Adipose tissue (tissue), 3 donors: ENCODE data around the gene MYO19. TPM values are rescaled to one million over a fixed set of nuclear protein-coding genes. Genes with fewer than 3 reads are reported as not detected.
"Not testable (repeated sequence)": the region's sequence is repeated elsewhere in the genome, so short reads cannot be mapped to it uniquely, and the experiment has no call there.

Experiments used
- H3K27ac ChIP-seq: one replicate; pipeline ENCODE4 v1.5.1; 2013; ENCODE audit warnings: low read depth, low read length
- WGBS, 3 donors: extraction: QIAGEN DNeasy Blood & Tissue Kit; methylation state at CpG; one replicate each; pipeline ENCODE4 v1.1.7; 2013; 5-methylcytosine and 5-hydroxymethylcytosine counted together
- polyA plus RNA-seq, 3 donors: library from polyadenylated mRNA; stranded (reverse); fragments of 200-250 nt; gene quantifications; one replicate each; pipeline ENCODE4 v1.2.3, GENCODE V29; 2013
- donor health status: healthy with polysubstance abuse.
- donor health status: Bipolar disorder and iron deficiency.
- donor health status: healthy.

The MYO19 gene
- polyA plus RNA-seq, 3 donors = 16.5 to 18.6 (median 18.5) TPM

- WGBS, 3 donors = 85 to 91% (median 88%) methylated on average over 6 of the region's 6 CpGs
- no peak overlapping the region for H3K27ac ChIP-seq
Measured at GRCh38 chr17:36506249-36506826, 28.3 kb downstream of the MYO19 start.

- 94 to 98% (median 96%) methylated on average over 8 of the region's 8 CpGs for WGBS, 3 donors
Measured at GRCh38 chr17:36505171-36505570, 29.5 kb downstream of the MYO19 start.

DNA sequence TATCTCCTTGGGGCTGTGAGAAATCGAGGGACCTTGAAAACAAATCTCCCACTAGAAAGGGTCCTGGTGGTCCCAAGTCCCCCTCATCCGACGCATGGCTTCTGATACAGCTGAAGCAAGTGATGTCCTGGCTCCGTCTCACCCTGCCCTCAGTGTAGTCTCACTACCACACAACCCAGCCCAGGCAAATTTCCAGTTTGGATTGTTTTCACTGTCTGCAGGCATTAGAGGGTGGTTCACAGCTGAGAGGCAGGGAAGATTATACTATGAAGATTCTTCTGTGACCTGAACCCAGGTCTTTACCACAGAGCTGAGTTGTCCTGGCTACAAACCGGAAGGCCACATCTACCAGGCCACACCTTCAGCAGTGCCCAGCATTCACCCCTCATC, 30.5 kb downstream of the MYO19 start:
- WGBS, 3 donors = 96 to 98% (median 96%) methylated on average over 5 of the region's 5 CpGs
- H3K27ac ChIP-seq = no peak overlapping the region

More at GRCh38 chr17:36505171-36505570, 29.5 kb downstream of the MYO19 start:
- H3K27ac ChIP-seq = no peak overlapping the region

DNA sequence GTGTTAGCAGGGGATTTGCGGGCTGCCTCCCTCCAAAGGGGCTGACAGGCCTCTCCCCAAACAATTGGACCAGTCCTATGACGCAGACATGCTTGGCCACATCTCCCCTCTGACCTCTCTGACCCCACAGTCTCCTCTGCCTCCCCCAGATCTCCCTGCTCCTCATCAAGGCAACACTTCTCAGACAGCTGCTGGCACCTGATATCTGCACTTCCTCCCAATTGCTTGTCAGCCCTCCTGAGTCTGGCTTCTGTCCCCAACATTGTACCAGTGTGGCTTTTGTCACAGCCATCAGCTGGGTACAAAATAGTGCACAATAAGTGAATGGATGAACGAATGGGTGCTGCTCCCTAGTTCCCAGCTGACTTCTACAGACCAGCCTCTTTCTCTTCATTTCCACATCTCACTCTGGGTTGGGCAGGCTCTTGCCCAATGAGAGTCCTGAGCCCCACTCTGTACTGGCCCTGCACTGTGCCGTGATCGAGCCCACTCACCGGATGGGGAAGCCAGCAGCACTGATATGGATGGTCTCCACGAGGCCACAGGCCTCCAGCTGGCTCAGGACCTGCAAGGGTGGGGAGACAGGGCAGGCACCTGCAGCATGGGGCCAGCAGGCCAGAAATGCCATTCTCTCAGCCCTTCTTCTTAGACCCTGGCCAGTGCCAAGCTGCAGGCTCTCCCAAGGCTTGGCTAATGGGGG, 31.1 kb downstream of the MYO19 start:
- 94 to 97% (median 96%) methylated on average over 7 of the region's 7 CpGs for WGBS, 3 donors
- H3K27ac ChIP-seq = no peak overlapping the region

DNA sequence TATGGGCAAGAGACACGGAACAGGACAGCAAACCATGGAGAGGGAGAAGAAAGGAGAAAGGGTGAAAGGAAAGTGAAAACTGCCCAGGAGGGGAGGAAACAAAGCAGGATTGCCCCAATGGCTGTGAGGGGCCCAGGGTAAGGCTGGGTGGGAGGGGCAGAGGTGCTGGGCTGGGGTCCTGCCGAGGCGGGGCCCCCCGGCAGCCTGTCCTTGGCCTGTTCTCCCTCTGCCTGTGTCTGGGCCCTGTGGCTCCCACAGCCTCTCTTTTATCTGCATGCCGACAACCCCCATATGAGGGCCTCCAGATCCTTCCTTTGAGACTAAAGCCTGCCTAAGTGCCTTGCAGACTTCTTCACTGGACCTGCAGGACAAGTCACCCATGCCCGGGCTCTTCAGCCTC, 32.7 kb downstream of the MYO19 start:
- no peak overlapping the region for H3K27ac ChIP-seq
- WGBS, 3 donors = 91 to 98% (median 96%) methylated on average over 6 of the region's 6 CpGs

DNA sequence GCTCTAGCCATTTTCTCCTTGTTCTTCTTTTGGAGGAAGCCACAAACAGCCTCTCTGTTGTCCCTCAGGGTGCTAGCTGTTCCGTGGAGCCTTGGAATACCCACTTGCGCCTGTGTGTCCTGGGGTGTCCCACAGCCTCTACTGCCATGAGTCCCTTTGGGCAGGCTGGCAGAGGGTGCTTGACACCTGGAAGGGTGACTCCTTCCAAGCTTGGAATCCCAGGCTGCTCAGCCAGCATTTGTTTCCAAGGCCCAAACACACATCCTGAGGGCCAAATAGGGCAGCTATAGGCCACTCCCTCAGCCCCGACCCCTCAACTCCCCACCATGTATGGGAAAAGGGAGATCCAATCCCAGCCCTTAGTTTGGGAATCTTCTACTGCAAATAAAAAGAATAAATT, 33.3 kb downstream of the MYO19 start:
- 95 to 98% (median 97%) methylated on average over 3 of the region's 3 CpGs for WGBS, 3 donors
- no peak overlapping the region for H3K27ac ChIP-seq

DNA sequence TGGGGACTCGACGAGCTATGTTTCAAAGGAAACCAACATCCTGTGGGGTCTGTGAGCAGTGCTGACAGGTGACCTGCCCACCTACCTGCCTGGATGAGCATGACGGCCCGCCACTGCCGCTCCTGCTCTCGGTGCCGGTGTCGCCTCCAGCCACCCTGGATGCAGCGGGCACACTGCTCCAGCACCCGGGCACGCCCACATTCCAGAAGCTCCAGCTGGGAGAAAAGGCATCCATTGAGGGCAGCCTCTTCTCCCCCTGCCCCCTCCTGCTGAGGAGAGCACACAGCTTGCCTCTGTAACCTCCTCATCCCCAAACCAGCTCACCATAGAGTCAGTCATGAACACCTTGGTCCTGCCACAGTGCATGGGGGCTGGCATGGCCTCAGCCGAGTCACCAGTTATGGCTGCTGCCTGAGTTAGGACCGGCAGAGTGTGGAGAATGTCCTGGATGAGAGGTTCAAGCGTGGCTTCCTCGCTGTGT, 33.9 kb downstream of the MYO19 start:
- 93 to 98% (median 95%) methylated on average over 10 to 15 of the region's 15 CpGs for WGBS, 3 donors
- H3K27ac ChIP-seq = no peak overlapping the region

- no peak overlapping the region for H3K27ac ChIP-seq
- 62 to 76% (median 75%) methylated on average over 7 of the region's 7 CpGs for WGBS, 3 donors
Measured at GRCh38 chr17:36498560-36499300, 35.9 kb downstream of the MYO19 start.

DNA sequence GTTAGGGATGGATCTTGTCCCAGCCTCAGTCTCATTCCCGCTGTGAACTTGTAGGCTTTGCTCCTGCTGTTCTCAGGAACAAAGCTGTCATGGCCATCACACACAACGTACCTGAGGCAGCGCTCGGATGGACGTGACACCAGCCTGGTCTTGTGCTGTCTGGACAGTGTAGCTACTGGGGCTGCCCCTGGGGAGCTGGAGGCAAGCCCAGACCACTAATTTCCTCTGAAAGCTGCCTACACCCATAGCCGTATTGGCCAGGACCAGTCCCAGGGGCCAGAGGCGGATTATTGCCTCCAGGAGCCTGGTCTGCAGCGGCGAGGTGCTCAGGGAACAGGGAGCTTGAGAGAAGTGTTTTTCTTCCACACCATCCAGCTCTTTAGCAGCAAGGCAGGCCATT, 36.5 kb downstream of the MYO19 start:
- H3K27ac ChIP-seq = no peak overlapping the region
- whole genome bisulfite sequencing, 3 donors = 66 to 85% (median 68%) methylated on average over 9 of the region's 9 CpGs

- H3K27ac ChIP-seq = no peak overlapping the region
- 81 to 87% (median 87%) methylated on average over 9 of the region's 9 CpGs for WGBS, 3 donors
Measured at GRCh38 chr17:36496018-36496789, 38.5 kb downstream of the MYO19 start.

GRCh38 chr17:36495076-36495578, 39.5 kb downstream of the MYO19 start:
- no peak overlapping the region for H3K27ac ChIP-seq
- 63 to 90% (median 70%) methylated on average over 3 of the region's 3 CpGs for WGBS, 3 donors

DNA sequence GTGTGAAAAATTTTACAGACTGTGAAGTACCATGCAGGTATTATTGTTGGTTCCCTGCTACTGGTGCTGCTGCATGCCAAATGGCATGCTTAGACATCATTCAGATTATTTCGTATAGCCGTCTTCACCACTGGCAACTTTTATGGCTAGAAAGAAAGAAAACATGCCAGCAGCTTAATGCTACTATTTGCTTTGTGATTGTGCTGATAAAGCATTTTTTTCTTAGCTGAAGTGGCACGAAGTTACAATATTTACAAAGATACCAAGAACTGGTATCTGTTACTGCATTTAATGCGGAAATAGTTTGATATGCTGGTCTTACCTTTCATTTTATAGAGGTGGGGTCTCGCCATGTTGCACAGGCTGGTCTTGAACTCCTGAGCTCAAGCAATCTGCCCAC, 40.0 kb downstream of the MYO19 start:
- 37 to 85% (median 82%) methylated on average over 5 of the region's 5 CpGs for WGBS, 3 donors
- H3K27ac ChIP-seq = no peak overlapping the region

GRCh38 chr17:36493956-36494355, 40.7 kb downstream of the MYO19 start:
- no peak overlapping the region for H3K27ac ChIP-seq
- 84 to 89% (median 85%) methylated on average over 1 of the region's 1 CpG for WGBS, 3 donors

GRCh38 chr17:36486204-36487194, 48.2 kb downstream of the MYO19 start, which contains the start of gene ZNHIT3:
Gene ZNHIT3, plus strand, starts transcription at chr17:36486681. Its CDS starts 19 bp downstream, at chr17:36486700.
- WGBS, 3 donors = 1% methylated on average over 59 to 73 of the region's 73 CpGs
- H3K27ac ChIP-seq = no peak within 1 kb of the TSS

GRCh38 chr17:36485805-36486203, 48.9 kb downstream of the MYO19 start:
- WGBS, 3 donors = 33 to 38% (median 38%) methylated on average over 10 of the region's 10 CpGs
- no peak overlapping the region for H3K27ac ChIP-seq

GRCh38 chr17:36485027-36485426, 49.6 kb downstream of the MYO19 start:
- 88 to 89% (median 88%) methylated on average over 8 of the region's 8 CpGs for WGBS, 3 donors
- H3K27ac ChIP-seq = no peak overlapping the region

DNA sequence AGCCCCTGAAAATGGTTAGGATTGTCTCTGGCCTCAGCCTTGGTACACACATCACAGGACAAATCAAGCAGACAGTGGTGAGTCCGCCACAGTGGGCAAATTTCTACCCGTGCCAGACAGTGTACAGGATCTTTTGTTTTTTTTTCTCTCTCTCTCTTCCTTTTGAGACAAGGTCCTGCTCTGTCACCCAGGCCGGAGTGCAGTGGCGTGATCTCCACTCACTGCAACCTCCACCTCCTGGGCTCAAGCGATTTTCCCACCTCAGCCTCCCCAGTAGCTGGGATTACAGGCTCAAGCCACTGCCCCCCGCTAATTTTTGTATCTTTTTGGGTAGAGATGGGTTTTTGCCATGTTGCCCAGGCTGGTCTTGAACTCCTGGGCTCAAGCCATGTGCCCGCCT, 50.6 kb downstream of the MYO19 start:
- not testable (repeated sequence) for H3K27ac ChIP-seq
- 83 to 90% (median 84%) methylated on average over 7 of the region's 7 CpGs for WGBS, 3 donors
